Endothelial cell of umbilical vein (primary cell): ENCODE results near the gene MARCKSL1.

Experiments
- CTCF ChIP-seq, 2 donors: IDR thresholded peaks; 1 replicate in 1 of 2; 2 replicates in 1 of 2; pipeline ENCODE4 v1.5.1; 2011; ENCODE audit warnings: low read length in 2 of 2, mild to moderate bottlenecking in 2 of 2, moderate library complexity in 2 of 2, control low read depth in 1 of 2, inconsistent platforms in 1 of 2, low read depth in 1 of 2; ENCODE audit not compliant: insufficient read depth in 1 of 2; ENCODE audit errors: extremely low read depth in 1 of 2
- EZH2 ChIP-seq: IDR thresholded peaks from 2 replicates; pipeline ENCODE4 v1.6.1; 2012; ENCODE audit warnings: borderline replicate concordance, low read depth, mild to moderate bottlenecking, moderate library complexity, low read length, inconsistent platforms; ENCODE audit not compliant: severe bottlenecking
- GATA2 ChIP-seq: IDR thresholded peaks from 2 replicates; pipeline ENCODE4 v1.7.0; 2011; ENCODE audit warnings: low read depth, mild to moderate bottlenecking, moderate library complexity, mixed read lengths, low read length; ENCODE audit not compliant: insufficient read length, insufficient read depth
- JUN ChIP-seq: IDR thresholded peaks from 2 replicates; pipeline ENCODE4 v1.6.1; 2011; ENCODE audit warnings: borderline replicate concordance, low read depth; ENCODE audit not compliant: insufficient read length, insufficient read depth
- MAX ChIP-seq: IDR thresholded peaks from 2 replicates; pipeline ENCODE4 v1.6.1; 2011; ENCODE audit not compliant: insufficient read depth, insufficient read length
- MYC ChIP-seq: IDR thresholded peaks from one replicate; pipeline ENCODE4 v1.6.1; 2011; ENCODE audit warnings: mild to moderate bottlenecking, low read depth, low read length
- POLR2A ChIP-seq: IDR thresholded peaks from 2 replicates; pipeline ENCODE4 v1.6.1; 2012; ENCODE audit warnings: low read depth, mild to moderate bottlenecking, control low read depth, low read length
- POLR2AphosphoS5 ChIP-seq: IDR thresholded peaks from 2 replicates; pipeline ENCODE4 v1.6.1; 2012; ENCODE audit warnings: low read depth, mild to moderate bottlenecking, control low read depth, low read length, moderate library complexity; ENCODE audit not compliant: insufficient read depth

- TF ChIP-seq JUN, result no peak
- no peak for TF ChIP-seq CTCF (IDR thresholded peaks at IDR 0.05; ENCODE audit: extremely low read depth in 1 of 2, insufficient read depth in 1 of 2, low read depth in 1 of 2, low read length in 2 of 2)
- TF ChIP-seq POLR2AphosphoS5, result no peak
- no peak for TF ChIP-seq MAX
- no peak for TF ChIP-seq EZH2
- no peak for TF ChIP-seq POLR2A
- no peak for TF ChIP-seq MYC
- TF ChIP-seq GATA2, result no peak
Measured at GRCh38 chr1:32285658-32286057, 50.4 kb downstream of the MARCKSL1 start.
